RWPE1 (cell line): ENCODE measurements around the gene NUP205.

Source experiments
- CTCF ChIA-PET: fragments of 350-600 bp; sonication (Branson Sonifier 250); formaldehyde crosslinking; extraction: SDS; loops from one replicate; lab custom pipeline; 2021; lab: Yijun Ruan, JAX
- POLR2A ChIA-PET: fragments of 400-600 bp; formaldehyde crosslinking; extraction: SDS; loops from one replicate; lab custom pipeline; 2020; ENCODE audit warnings: antibody characterized with exemption; ENCODE audit not compliant: low non-redundant PET; lab: Yijun Ruan, JAX
- DNase-seq: peaks from one replicate; pipeline ENCODE4 v3.0.0; 2012; ENCODE audit warnings: low spot score
- H3K27ac ChIP-seq: fragments of 450-650 bp; 2 replicates; pipeline ENCODE4 v1.5.1; 2017
- CTCF ChIP-seq: fragments of 450-650 bp; conservative IDR thresholded peaks from 2 replicates; pipeline ENCODE4 v1.5.1; 2017; ENCODE audit warnings: low read depth, mild to moderate bottlenecking

The NUP205 gene

GRCh38 chr7:135510592-135511183, 47.0 kb upstream of the NUP205 start:
- ChIA-PET POLR2A (no interaction called here), CTCF (no interaction called here)
- H3K27ac ChIP-seq = peak overlapping the region; percentile 90
- 0 out of 2 replicates have a peak, but pooled peaks have one; percentile 12 for TF ChIP-seq CTCF
- peak; percentile 2 for DNase-seq

DNA sequence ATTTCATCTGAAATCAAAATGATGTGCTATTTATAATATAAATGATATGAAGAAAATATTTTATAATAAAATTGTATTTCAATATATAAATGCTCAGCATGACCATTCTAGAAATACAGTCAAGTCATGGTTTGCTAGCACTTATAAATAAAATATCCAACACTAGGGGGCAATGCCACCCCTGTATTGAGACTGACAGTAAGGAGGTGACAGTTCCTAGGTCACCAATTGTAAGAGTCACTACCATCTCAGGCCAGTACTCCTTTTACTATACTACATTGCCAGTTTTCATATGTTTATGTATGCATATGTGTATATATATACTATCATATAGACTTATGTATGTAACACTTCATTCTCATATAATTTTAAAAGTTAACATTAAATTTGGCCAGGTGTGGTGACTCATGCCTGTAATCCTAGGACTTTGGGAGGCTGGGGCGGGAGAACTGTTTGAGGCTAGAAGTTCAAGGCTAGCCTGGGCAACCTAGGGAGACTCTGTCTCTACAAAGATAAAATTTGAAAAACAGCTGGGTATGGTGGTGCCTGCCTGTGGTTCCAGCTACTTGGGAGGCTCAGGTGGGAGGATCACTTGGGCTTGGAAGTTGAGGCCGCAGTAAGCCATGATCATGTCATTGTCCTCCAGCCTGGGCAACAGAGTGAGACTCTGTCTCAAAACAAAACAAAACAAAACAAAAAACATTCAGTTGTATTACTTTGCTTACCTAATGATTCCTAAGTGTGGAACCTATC, 45.4 kb upstream of the NUP205 start:
- ChIA-PET CTCF (no interaction called here), POLR2A (no interaction called here)
- DNase-seq = peak; percentile 22
- no peak overlapping the region for H3K27ac ChIP-seq
- TF ChIP-seq CTCF = peak; percentile 54

GRCh38 chr7:135514856-135515255, 42.9 kb upstream of the NUP205 start:
- POLR2A ChIA-PET = no interaction called here
- no peak for DNase-seq
- TF ChIP-seq CTCF = no peak
- CTCF ChIA-PET = interaction anchor here (0.6 kb wide), 1 partner anchor 179 kb away, joined by 3 read pairs; no protein-coding TSS in a partner anchor
- H3K27ac ChIP-seq = no peak overlapping the region

DNA sequence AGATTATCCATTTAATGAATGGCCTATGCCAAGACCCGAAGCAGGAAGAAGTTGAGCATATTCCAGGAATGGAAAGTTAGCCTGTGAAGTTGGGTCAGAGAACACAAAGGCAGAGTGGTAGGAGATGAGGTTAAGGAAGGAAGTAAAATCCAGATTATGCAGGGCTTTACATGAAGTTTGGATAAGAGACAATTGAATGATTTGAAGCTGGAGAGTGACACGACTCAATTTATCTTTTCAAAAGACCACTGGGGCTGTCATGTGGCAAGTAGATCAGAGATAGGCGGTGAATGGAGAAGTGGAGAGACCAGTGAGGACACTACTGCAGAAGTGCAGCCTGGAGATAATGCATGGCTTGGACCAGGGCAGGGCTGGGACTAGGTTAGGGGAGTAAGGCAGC, 40.7 kb upstream of the NUP205 start:
- CTCF ChIA-PET = no interaction called here
- no peak for TF ChIP-seq CTCF
- DNase-seq = no peak
- POLR2A ChIA-PET = no interaction called here
- H3K27ac ChIP-seq = no peak overlapping the region

- POLR2A ChIA-PET = no interaction called here
- no peak for TF ChIP-seq CTCF
These were observed 39.0 kb upstream of the NUP205 start for GRCh38 chr7:135518748-135519147.

DNA sequence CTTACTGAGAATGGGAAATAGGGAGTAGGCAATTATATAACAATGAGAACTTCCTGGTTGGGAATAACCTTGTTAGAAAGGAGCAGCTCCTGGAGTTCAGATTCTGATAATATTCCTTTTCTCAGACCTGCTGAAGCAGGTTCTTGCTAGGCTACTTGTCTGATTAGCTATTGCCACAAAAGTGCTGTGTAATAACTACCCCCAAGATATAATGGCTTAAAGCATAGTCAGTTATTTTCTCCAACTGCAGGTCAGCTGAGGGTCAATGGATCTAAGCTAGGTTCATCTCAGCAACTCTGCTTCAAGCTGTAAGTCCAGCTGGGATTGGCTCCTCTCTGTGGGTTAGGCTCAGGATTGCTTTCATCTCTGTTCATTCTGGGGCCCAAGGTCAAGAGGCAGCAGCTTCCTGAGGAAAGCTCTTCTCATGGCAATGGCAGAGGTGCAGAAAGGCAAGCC, 38.5 kb upstream of the NUP205 start:
- POLR2A ChIA-PET = no interaction called here
- no peak for DNase-seq
- H3K27ac ChIP-seq = no peak overlapping the region
- TF ChIP-seq CTCF = no peak
- CTCF ChIA-PET = no interaction called here

More at GRCh38 chr7:135518748-135519147, 39.0 kb upstream of the NUP205 start:
- H3K27ac ChIP-seq = no peak overlapping the region
- CTCF ChIA-PET = no interaction called here
- no peak for DNase-seq
